ENCODE data around the gene RGS16.
A peak's percentile ranks its signal among the peaks of the same experiment; 100 is the strongest.
"Not testable (repeated sequence)": the region's sequence is repeated elsewhere in the genome, so short reads cannot be mapped to it uniquely, and the experiment has no call there.

The RGS16 gene

GRCh38 chr1:182604175-182605164, at the start of gene RGS16:
Gene RGS16, minus strand, starts transcription at chr1:182604389. Its CDS starts 130 bp downstream, at chr1:182604259.
- DNase-seq (ENCODE audit: low read depth): peak; percentile 72

GRCh38 chr1:182653986-182654385, 49.8 kb upstream of the RGS16 start:
- no peak for DNase-seq (ENCODE audit: low read depth)

- DNase-seq (ENCODE audit: low read depth): no peak
Measured at GRCh38 chr1:182652933-182653332, 48.7 kb upstream of the RGS16 start.

GRCh38 chr1:182651339-182651724, 47.1 kb upstream of the RGS16 start:
- no peak for DNase-seq (ENCODE audit: low read depth)

- no peak for DNase-seq (ENCODE audit: low read depth)
Measured at GRCh38 chr1:182650678-182651338, 46.6 kb upstream of the RGS16 start.

- no peak for DNase-seq (ENCODE audit: low read depth)
Measured at GRCh38 chr1:182649041-182649440, 44.9 kb upstream of the RGS16 start.

- no peak for DNase-seq (ENCODE audit: low read depth)
Measured at GRCh38 chr1:182646739-182647138, 42.5 kb upstream of the RGS16 start.

GRCh38 chr1:182644886-182645285, 40.7 kb upstream of the RGS16 start:
- no peak for DNase-seq (ENCODE audit: low read depth)

GRCh38 chr1:182643699-182644098, 39.5 kb upstream of the RGS16 start:
- DNase-seq (ENCODE audit: low read depth): no peak

GRCh38 chr1:182642461-182642860, 38.3 kb upstream of the RGS16 start:
- DNase-seq (ENCODE audit: low read depth): no peak

- no peak for DNase-seq (ENCODE audit: low read depth)
Measured at GRCh38 chr1:182641561-182641960, 37.4 kb upstream of the RGS16 start.

GRCh38 chr1:182639330-182639729, 35.1 kb upstream of the RGS16 start:
- DNase-seq (ENCODE audit: low read depth): no peak

- no peak for DNase-seq (ENCODE audit: low read depth)
Measured at GRCh38 chr1:182637769-182638168, 33.6 kb upstream of the RGS16 start.

GRCh38 chr1:182635871-182636270, 31.7 kb upstream of the RGS16 start:
- DNase-seq (ENCODE audit: low read depth): no peak

GRCh38 chr1:182634306-182635072, 30.3 kb upstream of the RGS16 start:
- no peak for DNase-seq (ENCODE audit: low read depth)

- no peak for DNase-seq (ENCODE audit: low read depth)
Measured at GRCh38 chr1:182633657-182634281, 29.6 kb upstream of the RGS16 start.

GRCh38 chr1:182633031-182633430, 28.8 kb upstream of the RGS16 start:
- DNase-seq (ENCODE audit: low read depth): no peak

GRCh38 chr1:182632441-182632857, 28.3 kb upstream of the RGS16 start:
- not testable (repeated sequence) for DNase-seq (ENCODE audit: low read depth)

- DNase-seq (ENCODE audit: low read depth): no peak
Measured at GRCh38 chr1:182631954-182632353, 27.8 kb upstream of the RGS16 start.

GRCh38 chr1:182631053-182631677, 27.0 kb upstream of the RGS16 start:
- DNase-seq (ENCODE audit: low read depth): no peak

GRCh38 chr1:182630586-182630985, 26.4 kb upstream of the RGS16 start:
- no peak for DNase-seq (ENCODE audit: low read depth)

Data from fibroblast of the conjunctiva (primary cell).